IPS-20b (cell line): ENCODE measurements around the gene CYP3A5.
"Not testable (repeated sequence)": the region's sequence is repeated elsewhere in the genome, so short reads cannot be mapped to it uniquely, and the experiment has no call there.

Experiments used
- H3K27ac ChIP-seq: one replicate; pipeline ENCODE4 v1.5.1; 2013; ENCODE audit warnings: low read length
- H3K27me3 ChIP-seq: 2 replicates; pipeline ENCODE4 v1.6.1; 2013; ENCODE audit warnings: mild to moderate bottlenecking, low read length, inconsistent platforms; ENCODE audit not compliant: insufficient read depth
- H3K36me3 ChIP-seq: 2 replicates; pipeline ENCODE4 v1.6.1; 2013; ENCODE audit warnings: low read depth, mild to moderate bottlenecking, inconsistent platforms, low read length, moderate library complexity; ENCODE audit not compliant: insufficient read depth
- H3K4me1 ChIP-seq: 2 replicates; pipeline ENCODE4 v1.6.1; 2013; ENCODE audit warnings: mild to moderate bottlenecking, control low read depth, inconsistent platforms, low read length, moderate library complexity; ENCODE audit not compliant: insufficient read depth
- H3K4me3 ChIP-seq: 2 replicates; pipeline ENCODE4 v1.5.1; 2013; ENCODE audit warnings: mild to moderate bottlenecking, low read length, inconsistent platforms
- H3K9ac ChIP-seq: 2 replicates; pipeline ENCODE4 v1.6.1; 2013; ENCODE audit warnings: low read depth, mild to moderate bottlenecking, inconsistent platforms, low read length, moderate library complexity
- H3K9me3 ChIP-seq: 2 replicates; pipeline ENCODE4 v1.6.1; 2013; ENCODE audit warnings: mild to moderate bottlenecking, low read depth, low read length, inconsistent platforms; ENCODE audit not compliant: insufficient read depth

Gene CYP3A5

GRCh38 chr7:99677648-99678045, 2.1 kb downstream of the CYP3A5 start:
- H3K4me3 ChIP-seq = no peak overlapping the region

GRCh38 chr7:99677013-99677647, 2.7 kb downstream of the CYP3A5 start:
- H3K36me3 ChIP-seq = no peaks in the 10 kb centered on the region
- H3K9me3 ChIP-seq = no peaks in the 10 kb centered on the region
- no peaks in the 10 kb centered on the region for H3K4me1 ChIP-seq
- no peak overlapping the region for H3K9ac ChIP-seq
- no peaks in the 10 kb centered on the region for H3K27me3 ChIP-seq
- no peak overlapping the region for H3K27ac ChIP-seq
- H3K4me3 ChIP-seq = no peak overlapping the region

More at GRCh38 chr7:99677648-99678045, 2.1 kb downstream of the CYP3A5 start:
- H3K4me1 ChIP-seq = no peaks in the 10 kb centered on the region
- H3K36me3 ChIP-seq = no peaks in the 10 kb centered on the region
- H3K27me3 ChIP-seq = no peaks in the 10 kb centered on the region
- no peak overlapping the region for H3K27ac ChIP-seq
- H3K9me3 ChIP-seq = no peaks in the 10 kb centered on the region
- H3K9ac ChIP-seq = no peak overlapping the region

DNA sequence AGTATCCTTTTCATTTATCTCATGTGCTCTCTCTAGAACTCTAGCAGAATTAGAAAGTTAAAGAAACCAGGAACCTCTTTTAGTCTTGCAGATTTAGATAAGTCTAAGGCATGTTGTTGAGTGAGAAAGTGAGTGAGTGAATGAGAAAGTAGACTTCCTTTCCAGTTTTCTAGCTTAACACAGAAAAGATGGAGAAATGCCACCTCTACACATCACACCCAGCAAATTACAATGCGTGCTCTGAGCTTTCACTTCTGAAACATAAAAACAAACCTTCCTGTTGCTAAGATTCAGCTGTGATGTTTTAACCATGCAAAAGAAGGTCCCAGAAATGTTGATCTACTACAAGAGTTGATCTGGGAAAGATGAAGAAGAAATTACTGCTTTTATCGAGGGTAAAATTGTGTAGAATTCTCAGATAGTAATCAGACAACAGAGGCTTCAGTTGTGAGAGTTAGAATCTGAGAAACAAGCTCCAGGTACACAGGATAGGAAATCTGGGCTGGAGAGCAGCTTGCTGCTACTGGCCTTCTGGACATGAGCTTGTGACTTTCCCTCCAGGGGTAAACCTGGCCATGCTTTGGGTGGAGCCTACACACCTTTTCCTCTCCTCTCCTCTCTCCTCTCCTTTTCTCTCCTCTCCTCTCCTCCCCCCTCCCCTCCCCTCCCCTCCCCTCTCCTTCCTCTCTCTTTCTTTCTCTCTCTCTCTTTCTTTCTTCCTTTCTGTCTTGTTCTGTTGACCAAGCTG, 4.6 kb downstream of the CYP3A5 start:
- Histone ChIP-seq H3K4me1 (no peaks in the 10 kb centered on the region), H3K9ac (no peak overlapping the region), H3K9me3 (no peaks in the 10 kb centered on the region), H3K36me3 (no peaks in the 10 kb centered on the region), H3K27me3 (no peaks in the 10 kb centered on the region), H3K4me3 (no peak overlapping the region), H3K27ac (no peak overlapping the region)

GRCh38 chr7:99672573-99672972, 7.2 kb downstream of the CYP3A5 start:
- no peaks in the 10 kb centered on the region for H3K36me3 ChIP-seq
- H3K27me3 ChIP-seq = no peaks in the 10 kb centered on the region
- H3K27ac ChIP-seq = no peak overlapping the region
- no peak overlapping the region for H3K9ac ChIP-seq
- H3K4me1 ChIP-seq = no peaks in the 10 kb centered on the region
- no peaks in the 10 kb centered on the region for H3K9me3 ChIP-seq
- H3K4me3 ChIP-seq = no peak overlapping the region

DNA sequence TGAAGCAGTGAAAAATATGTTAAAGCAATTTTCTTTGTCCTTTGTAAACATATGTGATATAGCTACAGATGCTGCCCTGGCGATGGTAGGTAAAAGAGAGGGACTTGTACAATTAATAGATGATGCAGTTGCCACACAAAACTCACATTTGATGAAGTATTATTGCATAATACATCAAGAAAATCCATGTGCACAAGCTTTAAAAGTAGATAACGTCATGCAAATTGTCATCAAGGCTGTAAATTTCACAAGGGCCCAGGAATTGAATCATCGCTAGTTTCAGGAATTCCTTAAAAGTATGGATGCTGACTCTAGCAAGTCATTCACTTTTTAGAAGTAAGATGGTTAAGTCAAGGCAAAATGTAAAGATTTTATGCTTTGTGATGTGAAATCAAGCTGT, 10.0 kb downstream of the CYP3A5 start:
- Histone ChIP-seq H3K27ac (no peak overlapping the region), H3K9me3 (no peaks in the 10 kb centered on the region), H3K9ac (no peak overlapping the region), H3K27me3 (no peaks in the 10 kb centered on the region), H3K36me3 (no peaks in the 10 kb centered on the region), H3K4me1 (no peaks in the 10 kb centered on the region), H3K4me3 (no peak overlapping the region)

GRCh38 chr7:99668541-99668940, 11.3 kb downstream of the CYP3A5 start:
- no peak overlapping the region for H3K9ac ChIP-seq
- no peaks in the 10 kb centered on the region for H3K36me3 ChIP-seq
- no peaks in the 10 kb centered on the region for H3K4me1 ChIP-seq
- no peaks in the 10 kb centered on the region for H3K9me3 ChIP-seq
- no peaks in the 10 kb centered on the region for H3K27me3 ChIP-seq
- H3K27ac ChIP-seq = no peak overlapping the region
- no peak overlapping the region for H3K4me3 ChIP-seq

- Histone ChIP-seq H3K36me3 (no peaks in the 10 kb centered on the region), H3K4me3 (no peak overlapping the region), H3K9ac (no peak overlapping the region), H3K27ac (no peak overlapping the region), H3K9me3 (no peaks in the 10 kb centered on the region), H3K4me1 (no peaks in the 10 kb centered on the region), H3K27me3 (no peaks in the 10 kb centered on the region)
Measured at GRCh38 chr7:99667179-99667578, 12.6 kb downstream of the CYP3A5 start.

- no peaks in the 10 kb centered on the region for H3K4me1 ChIP-seq
- no peaks in the 10 kb centered on the region for H3K36me3 ChIP-seq
- no peak overlapping the region for H3K9ac ChIP-seq
- H3K9me3 ChIP-seq = no peaks in the 10 kb centered on the region
- no peak overlapping the region for H3K27ac ChIP-seq
- no peak overlapping the region for H3K4me3 ChIP-seq
- H3K27me3 ChIP-seq = no peaks in the 10 kb centered on the region
Measured at GRCh38 chr7:99666013-99666395, 13.8 kb downstream of the CYP3A5 start.

GRCh38 chr7:99665312-99666012, 14.3 kb downstream of the CYP3A5 start:
- Histone ChIP-seq H3K27me3 (no peaks in the 10 kb centered on the region), H3K27ac (no peak overlapping the region), H3K9ac (no peak overlapping the region), H3K4me1 (no peaks in the 10 kb centered on the region), H3K36me3 (0 out of 2 replicates have a peak, but pooled peaks cover under 1% of the 10 kb centered on the region), H3K4me3 (no peak overlapping the region), H3K9me3 (peaks cover 4% of the 10 kb centered on the region)

GRCh38 chr7:99657879-99658278, 21.9 kb downstream of the CYP3A5 start:
- H3K4me1 ChIP-seq, H3K9ac ChIP-seq, H3K36me3 ChIP-seq, H3K27me3 ChIP-seq, H3K27ac ChIP-seq, H3K4me3 ChIP-seq, H3K9me3 ChIP-seq: not testable (repeated sequence)

DNA sequence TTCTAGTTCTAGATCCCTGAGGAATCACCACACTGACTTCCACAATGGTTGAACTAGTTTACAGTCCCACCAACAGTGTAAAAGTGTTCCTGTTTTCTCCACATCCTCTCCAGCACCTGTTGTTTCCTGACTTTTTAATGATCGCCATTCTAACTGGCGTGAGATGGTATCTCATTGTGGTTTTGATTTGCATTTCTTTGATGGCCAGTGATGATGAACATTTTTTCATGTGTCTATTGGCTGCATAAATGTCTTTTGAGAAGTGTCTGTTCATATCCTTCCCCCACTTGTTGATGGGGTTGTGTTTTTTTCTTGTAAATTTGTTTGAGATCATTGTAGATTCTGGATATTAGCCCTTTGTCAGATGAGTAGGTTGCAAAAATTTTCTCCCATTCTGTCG, 25.2 kb downstream of the CYP3A5 start:
- H3K9me3 ChIP-seq, H3K4me1 ChIP-seq, H3K9ac ChIP-seq, H3K27me3 ChIP-seq, H3K27ac ChIP-seq, H3K36me3 ChIP-seq, H3K4me3 ChIP-seq: not testable (repeated sequence)

- Histone ChIP-seq H3K9ac (no peak overlapping the region), H3K9me3 (no peaks in the 10 kb centered on the region), H3K27ac (no peak overlapping the region), H3K27me3 (no peaks in the 10 kb centered on the region), H3K4me3 (no peak overlapping the region), H3K4me1 (no peaks in the 10 kb centered on the region), H3K36me3 (no peaks in the 10 kb centered on the region)
Measured at GRCh38 chr7:99653754-99654153, 26.0 kb downstream of the CYP3A5 start.
